GM23248 (cell line): ENCODE results near the gene ADAM12. TPM values are rescaled to one million over a fixed set of nuclear protein-coding genes. Genes with fewer than 3 reads are reported as not detected.

ENCODE experiments used
- DNase-seq: peaks from one replicate; pipeline ENCODE4 v3.0.0-alpha.2; 2015
- H2AFZ ChIP-seq: fragments of 200-600 bp; sonication (generic); 2 replicates; pipeline ENCODE4 v1.6.1; 2016; ENCODE audit warnings: antibody characterized with exemption
- H3F3A ChIP-seq: fragments of 200-600 bp; sonication (generic); 2 replicates; pipeline ENCODE4 v1.6.1; 2016; ENCODE audit warnings: mild to moderate bottlenecking, antibody characterized with exemption, mixed run types; ENCODE audit not compliant: insufficient read depth
- H3K27ac ChIP-seq: fragments of 200-600 bp; sonication (generic); 2 replicates; pipeline ENCODE4 v1.5.1; 2016; ENCODE audit warnings: mild to moderate bottlenecking
- H3K27me3 ChIP-seq: fragments of 200-600 bp; sonication (generic); replicated peaks from 2 replicates; pipeline ENCODE4 v1.6.1; 2016; ENCODE audit warnings: mild to moderate bottlenecking; ENCODE audit not compliant: insufficient read depth
- H3K36me3 ChIP-seq: fragments of 200-600 bp; sonication (generic); 2 replicates; pipeline ENCODE4 v1.6.1; 2016; ENCODE audit warnings: low read depth, mild to moderate bottlenecking
- H3K4me1 ChIP-seq: fragments of 200-600 bp; sonication (generic); 2 replicates; pipeline ENCODE4 v1.6.1; 2016; ENCODE audit warnings: mild to moderate bottlenecking; ENCODE audit not compliant: insufficient read depth
- H3K4me2 ChIP-seq: fragments of 200-600 bp; sonication (generic); one replicate; pipeline ENCODE4 v1.6.1; 2016; ENCODE audit warnings: mild to moderate bottlenecking; ENCODE audit not compliant: unreplicated experiment
- H3K4me3 ChIP-seq: fragments of 200-600 bp; sonication (generic); 2 replicates; pipeline ENCODE4 v1.5.1; 2016; ENCODE audit warnings: mild to moderate bottlenecking
- H3K79me2 ChIP-seq: fragments of 200-600 bp; sonication (generic); 2 replicates; pipeline ENCODE4 v1.6.1; 2016; ENCODE audit warnings: mild to moderate bottlenecking; ENCODE audit not compliant: insufficient read depth
- H3K9ac ChIP-seq: fragments of 200-600 bp; sonication (generic); 2 replicates; pipeline ENCODE4 v1.6.1; 2016; ENCODE audit warnings: mild to moderate bottlenecking
- H3K9me2 ChIP-seq: fragments of 200-600 bp; sonication (generic); 2 replicates; pipeline ENCODE4 v1.6.1; 2016; ENCODE audit warnings: mixed run types, mild to moderate bottlenecking, moderate library complexity; ENCODE audit not compliant: insufficient read depth
- H3K9me3 ChIP-seq: fragments of 200-600 bp; sonication (generic); one replicate; pipeline ENCODE4 v1.6.1; 2017; ENCODE audit warnings: low read depth
- H4K20me1 ChIP-seq: fragments of 200-600 bp; sonication (generic); 2 replicates; pipeline ENCODE4 v1.6.0; 2016; ENCODE audit not compliant: insufficient read depth
- EZH2 ChIP-seq: fragments of 200-600 bp; sonication (generic); IDR thresholded peaks from 2 replicates; pipeline ENCODE4 v1.6.1; 2018; ENCODE audit warnings: antibody characterized with exemption, mild to moderate bottlenecking; ENCODE audit not compliant: insufficient read depth, poor library complexity, severe bottlenecking
- EZH2phosphoT487 ChIP-seq: fragments of 200-600 bp; sonication (generic); IDR thresholded peaks from 2 replicates; pipeline ENCODE4 v1.6.1; 2018; ENCODE audit warnings: antibody characterized with exemption, moderate library complexity, mild to moderate bottlenecking, low read depth; ENCODE audit not compliant: insufficient read depth
- WGBS, 2 experiments: methylation state at CpG; one replicate each; pipeline ENCODE4 v1.1.6; 2015 to 2017; ENCODE audit warnings: low lambda C conversion rate in 2 of 2, low coverage in 1 of 2; ENCODE audit errors: missing lambda C conversion rate in 2 of 2; 5-methylcytosine and 5-hydroxymethylcytosine counted together
- in situ Hi-C: fragments of 300-500 bp; cut with MboI; formaldehyde crosslinking; loops from 2 replicates; pipeline ENCODE4 v1.15.0; 2020
- polyA plus RNA-seq: library from polyadenylated mRNA; unstranded; fragments of >200 nt; fragmentation: Nextera tagmentation; extraction: Ambion mirVana; gene quantifications from 2 replicates; pipeline ENCODE4 v1.2.1, GENCODE V29; 2016
- total RNA-seq: library from RNA; depleted of rRNA; stranded (reverse); fragments of >200 nt; shearing (Covaris generic); gene quantifications from 2 replicates; pipeline ENCODE4 v1.2.3, GENCODE V29; 2014

Gene ADAM12
- total and polyA plus RNA-seq, 2 experiments from 2014 or later, result 58.4 to 127 TPM

DNA sequence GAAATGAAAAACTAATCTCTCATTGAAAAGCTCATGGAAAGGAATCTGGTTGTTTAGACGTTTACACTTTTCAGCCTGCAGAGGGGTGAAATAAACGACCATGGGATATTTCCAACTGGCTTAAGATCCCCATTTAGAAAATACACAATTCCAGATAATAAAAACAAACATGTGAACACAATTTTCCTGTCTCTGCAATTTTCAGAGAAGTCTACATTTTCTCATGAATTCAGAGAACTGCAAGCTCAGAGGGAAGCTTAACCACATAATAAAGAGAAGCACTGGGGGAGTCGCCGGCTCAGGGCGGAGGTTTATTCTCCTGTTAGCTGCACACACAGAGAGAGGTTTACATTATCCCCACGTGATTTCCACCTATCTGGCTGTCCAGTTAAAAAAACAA, 276.8 kb downstream of the ADAM12 start:
- H3F3A ChIP-seq, result peaks cover 34% of the 10 kb centered on the region; the same call in 1 of the 2 replicates
- no peak overlapping the region for H2AFZ ChIP-seq
- H4K20me1 ChIP-seq, result no peaks in the 10 kb centered on the region
- H3K4me3 ChIP-seq, result no peak overlapping the region
- H3K9me2 ChIP-seq, result no peaks in the 10 kb centered on the region
- H3K4me1 ChIP-seq, result peaks cover 15% of the 10 kb centered on the region
- H3K9ac ChIP-seq, result no peak overlapping the region
- H3K36me3 ChIP-seq, result 0 out of 2 replicates have a peak, but pooled peaks cover 23% of the 10 kb centered on the region
- no peaks in the 10 kb centered on the region for H3K27me3 ChIP-seq
- no peaks in the 10 kb centered on the region for H3K9me3 ChIP-seq
- DNase-seq, result no peak
- in situ Hi-C loops, result no loop called here
- TF ChIP-seq EZH2 (no peak), EZH2phosphoT487 (no peak)
- WGBS, 2 experiments, result 50 to 53% methylated on average over 6 of the region's 6 CpGs
- H3K79me2 ChIP-seq, result 0 out of 2 replicates have a peak, but pooled peaks cover 8% of the 10 kb centered on the region
- H3K4me2 ChIP-seq, result no peak overlapping the region
- no peak overlapping the region for H3K27ac ChIP-seq

GRCh38 chr10:126110489-126111180, 277.6 kb downstream of the ADAM12 start:
- 0 out of 2 replicates have a peak overlapping the region, but pooled peaks have one; percentile 4 for H3K9ac ChIP-seq
- in situ Hi-C loops, result no loop called here
- no peak overlapping the region for H3K27ac ChIP-seq
- no peaks in the 10 kb centered on the region for H3K27me3 ChIP-seq
- H3F3A ChIP-seq, result peaks cover 28% of the 10 kb centered on the region; the same call in 1 of the 2 replicates
- peak; percentile 67 for DNase-seq
- H3K9me2 ChIP-seq, result no peaks in the 10 kb centered on the region
- TF ChIP-seq EZH2phosphoT487 (no peak), EZH2 (no peak)
- H3K9me3 ChIP-seq, result no peaks in the 10 kb centered on the region
- H4K20me1 ChIP-seq, result no peaks in the 10 kb centered on the region
- WGBS, 2 experiments, result 31 to 51% methylated on average over 5 of the region's 5 CpGs
- H3K4me3 ChIP-seq, result 0 out of 2 replicates have a peak overlapping the region, but pooled peaks have one; percentile 3
- H3K36me3 ChIP-seq, result 0 out of 2 replicates have a peak, but pooled peaks cover 15% of the 10 kb centered on the region
- H3K79me2 ChIP-seq, result 0 out of 2 replicates have a peak, but pooled peaks cover 8% of the 10 kb centered on the region
- peak overlapping the region; percentile 52 for H3K4me2 ChIP-seq
- peak overlapping the region; percentile 7; the same call in 1 of the 2 replicates for H2AFZ ChIP-seq
- H3K4me1 ChIP-seq, result peaks cover 15% of the 10 kb centered on the region

DNA sequence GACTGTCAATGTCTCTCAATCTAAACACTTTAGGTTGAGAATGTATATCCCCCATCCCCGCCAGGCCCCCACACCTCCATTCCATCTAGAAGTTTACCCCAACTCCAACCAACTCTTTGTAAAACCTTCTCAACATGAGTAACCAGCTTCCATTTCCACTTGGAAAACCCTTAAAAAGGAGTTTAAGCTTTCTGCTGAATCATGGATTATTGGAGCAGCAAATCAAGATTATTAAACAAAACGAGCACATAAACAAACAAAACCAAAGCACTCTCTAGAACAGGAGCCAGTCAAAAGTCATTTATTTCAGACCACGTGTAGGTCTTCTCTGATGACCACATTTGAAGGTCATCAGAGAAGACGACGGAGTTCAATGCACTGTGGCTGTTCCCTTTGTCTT, 278.4 kb downstream of the ADAM12 start:
- H4K20me1 ChIP-seq, result no peaks in the 10 kb centered on the region
- H2AFZ ChIP-seq, result peak overlapping the region; percentile 7; the same call in 1 of the 2 replicates
- 0 out of 2 replicates have a peak overlapping the region, but pooled peaks have one; percentile 1 for H3K27ac ChIP-seq
- no peak overlapping the region for H3K4me3 ChIP-seq
- peaks cover 20% of the 10 kb centered on the region; the same call in 1 of the 2 replicates for H3F3A ChIP-seq
- no peaks in the 10 kb centered on the region for H3K9me3 ChIP-seq
- in situ Hi-C loops, result no loop called here
- 0 out of 2 replicates have a peak, but pooled peaks cover 8% of the 10 kb centered on the region for H3K79me2 ChIP-seq
- no peaks in the 10 kb centered on the region for H3K9me2 ChIP-seq
- 74 to 79% methylated on average over 5 of the region's 5 CpGs for WGBS, 2 experiments
- DNase-seq, result no peak
- no peaks in the 10 kb centered on the region for H3K27me3 ChIP-seq
- 0 out of 2 replicates have a peak, but pooled peaks cover 13% of the 10 kb centered on the region for H3K36me3 ChIP-seq
- no peak overlapping the region for H3K9ac ChIP-seq
- H3K4me1 ChIP-seq, result peaks cover 15% of the 10 kb centered on the region
- H3K4me2 ChIP-seq, result peak overlapping the region; percentile 52
- TF ChIP-seq EZH2phosphoT487 (no peak), EZH2 (no peak)

- no peaks in the 10 kb centered on the region for H3K27me3 ChIP-seq
- no peak overlapping the region for H3K27ac ChIP-seq
- no peaks in the 10 kb centered on the region for H3K9me2 ChIP-seq
- peaks cover 13% of the 10 kb centered on the region; the same call in 1 of the 2 replicates for H3F3A ChIP-seq
- 0 out of 2 replicates have a peak, but pooled peaks cover 8% of the 10 kb centered on the region for H3K79me2 ChIP-seq
- TF ChIP-seq EZH2 (no peak), EZH2phosphoT487 (no peak)
- H2AFZ ChIP-seq, result no peak overlapping the region
- H4K20me1 ChIP-seq, result no peaks in the 10 kb centered on the region
- no peak overlapping the region for H3K4me3 ChIP-seq
- H3K4me2 ChIP-seq, result no peak overlapping the region
- H3K36me3 ChIP-seq, result 0 out of 2 replicates have a peak, but pooled peaks cover 13% of the 10 kb centered on the region
- H3K9ac ChIP-seq, result no peak overlapping the region
- H3K4me1 ChIP-seq, result peaks cover 15% of the 10 kb centered on the region
- 51% methylated on average over 4 of the region's 4 CpGs for WGBS, 2 experiments
- DNase-seq, result no peak
- H3K9me3 ChIP-seq, result no peaks in the 10 kb centered on the region
- in situ Hi-C loops, result no loop called here
Observed at GRCh38 chr10:126108693-126109092, 279.6 kb downstream of the ADAM12 start.
